Lung microvascular endothelial cell (primary cell): ENCODE measurements around the gene GHRHR. TPM values are rescaled to one million over a fixed set of nuclear protein-coding genes. Genes with fewer than 3 reads are reported as not detected.

Experiments used
- DNase-seq, 2 donors: peaks; one replicate each; pipeline versions ENCODE4 v3.0.0 to v3.0.0-alpha.2; 2010; ENCODE audit warnings: low read depth in 2 of 2
- total RNA-seq: library from RNA; depleted of rRNA; stranded (reverse); fragments of >200 nt; gene quantifications from 2 replicates; pipeline ENCODE4 v1.2.1, GENCODE V29; 2014

GHRHR gene
- total RNA-seq: not detected in 2 replicates

DNA sequence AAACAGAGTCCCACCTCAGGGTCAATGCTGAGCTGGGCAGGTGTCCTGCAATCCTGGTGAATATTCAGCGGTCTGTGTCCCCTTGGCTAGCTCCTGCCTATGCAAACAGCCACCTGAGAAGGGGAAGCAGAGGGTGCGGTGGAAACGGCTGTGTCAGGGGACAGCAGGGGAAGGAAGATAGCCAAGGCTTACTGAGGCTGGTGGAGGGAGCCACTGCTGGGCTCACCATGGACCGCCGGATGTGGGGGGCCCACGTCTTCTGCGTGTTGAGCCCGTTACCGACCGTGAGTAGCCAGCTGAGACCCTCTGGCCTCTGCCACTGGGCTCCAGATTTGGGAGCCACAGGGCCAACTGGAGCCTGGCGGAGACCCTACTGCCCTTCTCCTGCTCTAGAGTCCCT, at the start of gene GHRHR:
Gene GHRHR, plus strand, starts transcription at position 112 of the 400 bp plus-strand sequence. Its CDS starts 116 bp downstream, at position 228.
- no peak for DNase-seq

GRCh38 chr7:30914596-30914995, 49.2 kb upstream of the GHRHR start:
- peak in 1 of 2 donors; percentile 40 for DNase-seq

GRCh38 chr7:30915005-30915601, 48.6 kb upstream of the GHRHR start:
- no peak for DNase-seq

- DNase-seq: no peak
Observed at GRCh38 chr7:30915751-30916150, 48.0 kb upstream of the GHRHR start.

DNA sequence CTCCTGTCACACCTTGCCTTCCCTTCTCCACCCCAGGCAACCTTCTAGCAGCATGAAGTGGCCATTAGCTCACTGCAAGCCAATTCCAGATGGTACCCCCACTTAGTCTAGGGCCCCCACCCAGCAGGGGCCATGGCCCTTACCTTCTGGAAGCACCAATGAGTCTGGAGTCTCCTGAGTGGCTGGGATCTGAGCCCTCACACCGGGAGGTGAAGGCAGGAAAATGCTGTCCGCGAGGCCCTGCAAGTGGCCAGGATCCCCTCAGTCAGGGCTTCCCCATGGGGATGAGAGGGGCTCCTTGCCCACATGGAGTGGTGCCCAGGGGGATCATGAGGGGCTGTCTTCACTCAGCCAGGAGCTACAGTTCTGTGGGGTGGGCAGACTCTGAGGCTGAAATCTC, 47.5 kb upstream of the GHRHR start:
- no peak for DNase-seq

- DNase-seq: no peak
Observed at GRCh38 chr7:30916767-30917166, 47.0 kb upstream of the GHRHR start.

- no peak for DNase-seq
Observed at GRCh38 chr7:30917216-30917893, 46.4 kb upstream of the GHRHR start.

DNA sequence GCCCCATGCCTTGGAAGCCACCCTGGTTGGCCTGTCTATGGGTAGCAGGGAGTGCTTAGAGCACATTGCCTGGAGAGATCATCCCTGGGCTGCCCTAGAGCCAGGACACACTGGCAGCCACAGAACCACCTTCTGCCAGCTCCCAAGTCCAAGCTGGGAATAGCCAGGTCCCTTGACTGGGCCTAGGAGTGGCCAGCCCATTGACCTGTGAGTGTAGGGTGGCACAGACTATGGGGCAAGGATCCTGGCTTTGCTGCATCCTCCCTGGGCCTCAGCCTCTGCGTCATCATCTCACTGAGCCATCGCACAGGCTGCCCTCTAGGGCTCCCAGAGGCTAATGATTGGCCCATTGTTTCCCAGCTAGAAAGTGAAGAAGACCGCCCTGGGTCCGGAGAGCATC, 45.1 kb upstream of the GHRHR start:
- DNase-seq: no peak

GRCh38 chr7:30920021-30920583, 43.7 kb upstream of the GHRHR start:
- peak in 1 of 2 donors; percentile 38 for DNase-seq

DNA sequence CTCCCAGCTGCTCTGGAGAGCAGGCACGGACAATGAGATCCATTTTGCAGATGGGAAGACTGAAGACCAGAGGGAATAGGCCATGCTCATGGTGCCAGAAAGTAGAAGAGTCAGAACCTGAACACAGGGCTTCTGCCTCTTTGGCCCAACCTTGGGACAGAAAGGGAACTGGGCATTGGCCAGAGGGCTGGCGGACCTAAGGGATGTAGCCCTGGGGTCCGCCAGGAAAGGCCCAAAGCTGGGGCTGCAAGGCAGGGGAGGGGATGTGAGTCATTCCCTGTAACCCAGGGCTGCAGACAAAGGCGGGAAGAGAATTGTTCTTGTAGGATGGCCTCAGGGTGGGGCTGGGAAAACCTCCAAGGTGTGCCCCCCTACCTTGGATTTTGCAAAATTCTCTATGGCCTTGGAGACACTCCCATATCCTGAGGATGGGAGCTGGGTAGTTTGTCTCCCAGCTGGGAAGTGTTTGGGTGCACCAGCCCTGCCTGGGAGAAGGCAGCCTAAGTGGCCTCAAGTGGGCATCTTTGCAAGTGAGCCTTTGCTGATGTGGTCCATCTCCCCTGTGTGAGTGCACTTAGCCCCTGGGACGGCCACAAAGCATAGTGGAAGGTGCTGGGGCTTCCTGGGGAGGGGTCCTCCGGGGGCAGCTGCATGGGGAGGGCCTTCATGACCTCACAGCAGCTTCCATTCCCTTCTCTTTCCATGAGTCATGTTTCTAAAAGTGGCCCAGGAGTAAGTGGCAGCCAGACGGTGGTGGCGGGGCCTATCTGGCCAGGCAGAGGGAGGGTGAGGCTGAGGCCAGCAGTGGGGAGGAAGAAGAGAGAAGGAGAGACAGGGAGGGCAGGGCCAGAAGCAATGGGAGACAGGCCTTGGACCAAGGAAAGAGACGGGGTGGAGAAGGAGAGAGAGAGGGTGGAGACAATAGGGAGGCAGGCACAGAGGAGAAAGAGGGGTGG, 42.9 kb upstream of the GHRHR start:
- peak; percentile 44 to 68 for DNase-seq

DNA sequence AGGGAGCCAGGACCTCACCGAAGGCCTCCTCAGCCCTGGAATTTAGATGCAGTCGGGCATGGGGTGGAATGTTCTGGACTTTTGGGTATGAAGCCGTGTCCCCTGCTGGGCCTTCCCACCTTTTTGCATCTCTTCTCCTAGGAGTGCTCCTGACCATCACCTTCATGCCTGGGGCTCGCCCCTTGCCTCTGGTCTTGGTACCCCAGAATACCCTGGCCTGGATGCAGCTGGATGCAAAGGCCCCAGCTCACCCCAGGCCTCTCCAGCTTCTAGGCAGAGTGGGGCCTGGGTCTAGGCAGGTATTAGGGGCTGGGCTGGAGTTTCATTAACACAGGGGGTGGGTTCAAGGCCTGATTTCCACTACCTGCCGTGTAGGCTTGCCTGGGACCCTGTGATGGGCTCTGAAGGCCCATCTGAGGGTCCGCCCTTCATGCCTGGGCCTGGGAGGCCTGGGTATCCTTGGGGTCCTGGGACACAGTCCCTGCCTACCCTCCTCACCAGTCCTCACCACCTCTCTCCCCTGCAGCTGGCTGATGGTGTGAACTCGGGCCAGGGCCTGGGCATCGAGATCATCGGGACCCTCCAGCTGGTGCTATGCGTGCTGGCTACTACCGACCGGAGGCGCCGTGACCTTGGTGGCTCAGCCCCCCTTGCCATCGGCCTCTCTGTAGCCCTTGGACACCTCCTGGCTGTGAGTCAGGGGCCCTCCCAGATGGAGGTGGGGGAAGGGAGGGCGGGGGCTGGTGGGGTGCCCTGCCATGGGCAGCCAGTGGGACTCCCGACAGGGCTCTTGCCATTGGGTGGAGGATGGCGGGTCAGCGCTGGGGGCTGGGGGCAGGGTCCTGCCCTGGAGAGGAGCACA, 42.0 kb upstream of the GHRHR start:
- no peak for DNase-seq

DNA sequence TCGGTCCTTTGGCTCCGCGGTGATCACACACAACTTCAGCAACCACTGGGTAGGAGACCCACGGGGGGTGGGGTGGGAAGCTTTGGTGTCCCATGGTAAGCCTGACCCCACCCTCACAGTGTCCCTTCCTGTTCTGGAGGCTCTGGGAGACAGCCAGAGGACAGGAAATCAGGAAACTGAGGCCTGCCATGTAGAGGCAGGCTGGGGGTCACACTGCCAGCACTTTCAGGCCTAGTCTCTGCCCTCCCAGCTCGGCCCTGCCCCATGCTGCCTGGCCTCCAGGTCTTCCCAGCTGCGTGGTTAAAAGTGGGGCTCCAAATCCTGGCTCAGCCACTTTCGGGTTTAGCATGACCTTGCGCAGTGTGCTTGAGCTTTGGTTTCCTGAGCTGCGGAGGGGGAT, 41.2 kb upstream of the GHRHR start:
- DNase-seq: no peak

- no peak for DNase-seq
Observed at GRCh38 chr7:30923009-30923773, 40.6 kb upstream of the GHRHR start.

DNA sequence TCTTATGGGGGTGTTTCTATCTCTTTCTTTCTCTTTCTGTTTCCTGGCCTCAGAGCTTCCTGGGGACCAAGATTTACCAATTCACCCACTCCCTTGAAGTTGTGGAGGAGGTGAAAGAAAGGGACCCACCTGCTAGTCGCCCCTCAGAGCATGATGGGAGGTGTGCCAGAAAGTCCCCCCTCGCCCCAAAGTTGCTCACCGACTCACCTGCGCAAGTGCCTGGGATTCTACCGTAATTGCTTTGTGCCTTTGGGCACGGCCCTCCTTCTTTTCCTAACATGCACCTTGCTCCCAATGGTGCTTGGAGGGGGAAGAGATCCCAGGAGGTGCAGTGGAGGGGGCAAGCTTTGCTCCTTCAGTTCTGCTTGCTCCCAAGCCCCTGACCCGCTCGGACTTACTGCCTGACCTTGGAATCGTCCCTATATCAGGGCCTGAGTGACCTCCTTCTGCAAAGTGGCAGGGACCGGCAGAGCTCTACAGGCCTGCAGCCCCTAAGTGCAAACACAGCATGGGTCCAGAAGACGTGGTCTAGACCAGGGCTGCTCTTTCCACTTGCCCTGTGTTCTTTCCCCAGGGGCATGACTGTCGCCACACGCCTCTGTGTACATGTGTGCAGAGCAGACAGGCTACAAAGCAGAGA, 39.9 kb upstream of the GHRHR start:
- DNase-seq: no peak

DNA sequence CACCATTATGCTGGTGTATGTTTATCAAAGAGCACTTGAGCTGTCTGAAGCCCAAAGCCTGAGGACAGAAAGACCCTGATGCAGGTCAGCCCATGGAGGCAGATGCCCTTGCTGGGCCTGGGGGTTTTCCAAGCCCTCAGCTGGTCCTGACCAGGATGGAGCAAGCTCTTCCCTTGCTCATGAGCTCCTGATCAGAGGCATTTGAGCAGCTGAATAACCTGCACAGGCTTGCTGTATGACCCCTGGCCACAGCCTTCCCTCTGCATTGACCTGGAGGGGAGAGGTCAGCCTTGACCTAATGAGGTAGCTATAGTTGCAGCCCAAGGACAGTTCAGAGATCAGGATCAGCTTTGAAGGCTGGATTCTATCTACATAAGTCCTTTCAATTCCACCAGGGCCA, 39.1 kb upstream of the GHRHR start:
- DNase-seq: no peak

GRCh38 chr7:30925117-30925516, 38.6 kb upstream of the GHRHR start:
- no peak for DNase-seq

- DNase-seq: no peak
Observed at GRCh38 chr7:30925913-30926312, 37.8 kb upstream of the GHRHR start.

DNA sequence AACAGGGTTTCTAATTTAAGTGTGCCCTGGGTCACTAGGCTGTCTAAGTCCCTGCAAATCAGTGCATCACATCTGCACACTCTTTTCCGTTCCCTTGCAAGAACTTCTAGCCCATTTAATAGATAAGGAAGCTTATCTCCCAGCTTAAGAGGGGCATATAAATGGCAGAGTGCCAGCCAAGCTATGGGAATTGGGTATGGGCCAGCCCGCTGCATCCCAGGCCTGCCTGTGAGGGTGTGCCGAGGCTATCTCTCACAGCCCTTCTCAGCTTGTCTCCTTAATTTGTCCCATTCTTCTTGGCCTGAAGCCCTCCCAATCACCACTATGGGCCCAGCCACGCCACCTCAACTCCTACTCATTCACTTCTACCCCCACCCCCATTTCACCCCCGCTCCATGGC, 37.4 kb upstream of the GHRHR start:
- no peak for DNase-seq

GRCh38 chr7:30927040-30927439, 36.7 kb upstream of the GHRHR start:
- no peak for DNase-seq

- DNase-seq: no peak
Observed at GRCh38 chr7:30927559-30927958, 36.2 kb upstream of the GHRHR start.
